A549 (cell line): ENCODE measurements around the gene PPP2R3A.

Experiments
- CBX8 ChIP-seq: fragments of 200-600 bp; sonication (generic); IDR thresholded peaks from 2 replicates; pipeline ENCODE4 v1.6.1; 2016
- CHD4 ChIP-seq: fragments of 200-600 bp; sonication (generic); IDR thresholded peaks from 2 replicates; pipeline ENCODE4 v1.6.1; 2016; ENCODE audit warnings: antibody characterized with exemption, mild to moderate bottlenecking, borderline replicate concordance
- EP300 ChIP-seq, 2 experiments: fragments of >200 bp; sonication (Bioruptor Twin); formaldehyde crosslinking; IDR thresholded peaks; 2 replicates in 1 of 2; 3 replicates in 1 of 2; pipeline ENCODE4 v1.6.1; 2016 to 2017
- TP53 ChIP-seq: fragments of 250-450 bp; sonication (Bioruptor Pico); IDR thresholded peaks from 2 replicates; pipeline ENCODE4 v1.5.0; 2021; ENCODE audit warnings: mild to moderate bottlenecking, moderate library complexity
- ZNF302 ChIP-seq: fragments of 250-450 bp; sonication (Bioruptor Pico); IDR thresholded peaks from 2 replicates; pipeline ENCODE4 v1.9.0; 2021; ENCODE audit warnings: inconsistent platforms, mild to moderate bottlenecking, moderate library complexity
- TF ChIP-seq, protein P1 (sequence below): fragments of >200 bp; sonication (Bioruptor Twin); formaldehyde crosslinking; IDR thresholded peaks from 3 replicates; pipeline ENCODE4 v1.5.1; 2016

DNA sequence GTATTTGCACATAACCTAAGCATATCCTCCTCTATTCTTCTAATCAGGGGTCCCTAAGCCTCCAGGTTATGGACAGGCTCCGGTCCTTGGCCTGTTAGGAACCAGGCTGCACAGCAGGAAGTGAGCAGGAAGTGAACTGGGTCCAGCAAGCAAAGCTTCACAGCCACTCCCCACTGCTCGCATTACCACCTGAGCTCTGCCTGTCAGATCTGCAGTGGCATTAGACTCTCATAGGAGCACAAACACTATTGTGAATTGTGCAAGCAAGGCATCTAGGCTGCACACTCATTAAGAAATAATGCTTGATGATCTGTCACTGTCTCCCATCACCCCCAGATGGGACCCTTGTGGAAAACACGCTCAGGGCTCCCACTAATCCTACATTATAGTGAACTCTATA lies 220.8 kb downstream of the PPP2R3A start:
- TF ChIP-seq EP300 (IDR thresholded peaks at IDR 0.05) (no peak), ZNF302 (CRISPR knock-in tag) (no peak), CHD4 (no peak), TP53 (CRISPR knock-in tag) (no peak), CBX8 (no peak)
- TF ChIP-seq, protein P1, sequence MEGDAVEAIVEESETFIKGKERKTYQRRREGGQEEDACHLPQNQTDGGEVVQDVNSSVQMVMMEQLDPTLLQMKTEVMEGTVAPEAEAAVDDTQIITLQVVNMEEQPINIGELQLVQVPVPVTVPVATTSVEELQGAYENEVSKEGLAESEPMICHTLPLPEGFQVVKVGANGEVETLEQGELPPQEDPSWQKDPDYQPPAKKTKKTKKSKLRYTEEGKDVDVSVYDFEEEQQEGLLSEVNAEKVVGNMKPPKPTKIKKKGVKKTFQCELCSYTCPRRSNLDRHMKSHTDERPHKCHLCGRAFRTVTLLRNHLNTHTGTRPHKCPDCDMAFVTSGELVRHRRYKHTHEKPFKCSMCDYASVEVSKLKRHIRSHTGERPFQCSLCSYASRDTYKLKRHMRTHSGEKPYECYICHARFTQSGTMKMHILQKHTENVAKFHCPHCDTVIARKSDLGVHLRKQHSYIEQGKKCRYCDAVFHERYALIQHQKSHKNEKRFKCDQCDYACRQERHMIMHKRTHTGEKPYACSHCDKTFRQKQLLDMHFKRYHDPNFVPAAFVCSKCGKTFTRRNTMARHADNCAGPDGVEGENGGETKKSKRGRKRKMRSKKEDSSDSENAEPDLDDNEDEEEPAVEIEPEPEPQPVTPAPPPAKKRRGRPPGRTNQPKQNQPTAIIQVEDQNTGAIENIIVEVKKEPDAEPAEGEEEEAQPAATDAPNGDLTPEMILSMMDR, result no peak
